ENCODE measurements around the gene TIPRL.

The TIPRL gene

DNA sequence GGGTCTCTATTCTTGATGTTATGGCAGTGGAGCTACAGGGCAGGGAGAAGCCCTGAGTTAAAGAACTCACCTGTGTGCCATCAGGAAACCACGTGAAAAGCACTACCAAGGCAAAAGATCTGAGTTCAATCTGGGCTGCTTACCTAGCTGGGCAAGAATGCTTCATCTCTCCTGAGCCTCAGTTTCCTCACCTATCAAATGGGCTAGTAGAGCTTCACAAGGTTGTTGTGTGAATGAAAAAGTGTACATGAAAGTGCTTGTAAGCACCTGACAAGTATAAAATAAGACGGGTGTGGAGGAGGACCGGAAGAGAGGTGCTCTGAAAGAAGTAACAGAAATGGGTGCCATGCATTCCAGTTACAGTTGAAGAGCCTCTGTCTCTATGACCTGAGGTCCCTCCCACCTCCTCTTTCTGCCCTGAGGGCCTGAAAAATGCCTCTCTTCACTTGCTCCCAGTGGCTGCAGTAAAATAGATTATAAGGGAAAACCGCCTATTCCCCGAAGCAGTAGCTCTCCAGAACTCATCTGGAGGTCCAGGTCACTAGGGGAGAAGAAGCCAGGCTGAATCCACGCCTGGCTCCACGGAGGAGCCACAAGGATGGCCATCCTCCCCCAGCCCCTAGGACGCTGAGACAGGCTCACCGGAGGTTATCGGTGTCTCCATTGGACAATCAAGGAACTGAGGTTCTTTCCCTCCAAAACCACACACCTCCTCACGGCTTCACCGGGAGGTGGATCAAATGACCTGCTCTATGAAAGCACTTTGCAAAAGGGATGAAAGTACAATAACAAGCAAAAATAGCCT, 43.4 kb upstream of the TIPRL start:
- H3K4me2 ChIP-seq (ENCODE audit: low read length): peak overlapping the region; percentile 90
- no peaks in the 10 kb centered on the region for H3K79me2 ChIP-seq (ENCODE audit: low read length)
- TF ChIP-seq EZH2phosphoT487 (IDR thresholded peaks at IDR 0.05; ENCODE audit: low read depth): no peak
- TF ChIP-seq, protein P1, sequence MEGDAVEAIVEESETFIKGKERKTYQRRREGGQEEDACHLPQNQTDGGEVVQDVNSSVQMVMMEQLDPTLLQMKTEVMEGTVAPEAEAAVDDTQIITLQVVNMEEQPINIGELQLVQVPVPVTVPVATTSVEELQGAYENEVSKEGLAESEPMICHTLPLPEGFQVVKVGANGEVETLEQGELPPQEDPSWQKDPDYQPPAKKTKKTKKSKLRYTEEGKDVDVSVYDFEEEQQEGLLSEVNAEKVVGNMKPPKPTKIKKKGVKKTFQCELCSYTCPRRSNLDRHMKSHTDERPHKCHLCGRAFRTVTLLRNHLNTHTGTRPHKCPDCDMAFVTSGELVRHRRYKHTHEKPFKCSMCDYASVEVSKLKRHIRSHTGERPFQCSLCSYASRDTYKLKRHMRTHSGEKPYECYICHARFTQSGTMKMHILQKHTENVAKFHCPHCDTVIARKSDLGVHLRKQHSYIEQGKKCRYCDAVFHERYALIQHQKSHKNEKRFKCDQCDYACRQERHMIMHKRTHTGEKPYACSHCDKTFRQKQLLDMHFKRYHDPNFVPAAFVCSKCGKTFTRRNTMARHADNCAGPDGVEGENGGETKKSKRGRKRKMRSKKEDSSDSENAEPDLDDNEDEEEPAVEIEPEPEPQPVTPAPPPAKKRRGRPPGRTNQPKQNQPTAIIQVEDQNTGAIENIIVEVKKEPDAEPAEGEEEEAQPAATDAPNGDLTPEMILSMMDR (IDR thresholded peaks at IDR 0.05; ENCODE audit: low read depth, low read length): no peak
- H3K4me1 ChIP-seq (ENCODE audit: low read length): peaks cover 35% of the 10 kb centered on the region
- H4K20me1 ChIP-seq (ENCODE audit: insufficient read depth, low read length): no peaks in the 10 kb centered on the region
- no peak overlapping the region for H3K27ac ChIP-seq (ENCODE audit: low read length)
- H3K9me3 ChIP-seq (ENCODE audit: insufficient read depth, low read length): no peaks in the 10 kb centered on the region
- peak overlapping the region; percentile 76 for H3K9ac ChIP-seq (ENCODE audit: low read length)
- peak overlapping the region; percentile 96 for H3K4me3 ChIP-seq (ENCODE audit: low read length)
- peaks cover 29% of the 10 kb centered on the region for H3K27me3 ChIP-seq (ENCODE audit: low read depth, low read length)
- peak overlapping the region; percentile 87 for H2AFZ ChIP-seq (ENCODE audit: low read depth, low read length)
- no peaks in the 10 kb centered on the region for H3K36me3 ChIP-seq (replicated peaks; ENCODE audit: low read depth, low read length)

DNA sequence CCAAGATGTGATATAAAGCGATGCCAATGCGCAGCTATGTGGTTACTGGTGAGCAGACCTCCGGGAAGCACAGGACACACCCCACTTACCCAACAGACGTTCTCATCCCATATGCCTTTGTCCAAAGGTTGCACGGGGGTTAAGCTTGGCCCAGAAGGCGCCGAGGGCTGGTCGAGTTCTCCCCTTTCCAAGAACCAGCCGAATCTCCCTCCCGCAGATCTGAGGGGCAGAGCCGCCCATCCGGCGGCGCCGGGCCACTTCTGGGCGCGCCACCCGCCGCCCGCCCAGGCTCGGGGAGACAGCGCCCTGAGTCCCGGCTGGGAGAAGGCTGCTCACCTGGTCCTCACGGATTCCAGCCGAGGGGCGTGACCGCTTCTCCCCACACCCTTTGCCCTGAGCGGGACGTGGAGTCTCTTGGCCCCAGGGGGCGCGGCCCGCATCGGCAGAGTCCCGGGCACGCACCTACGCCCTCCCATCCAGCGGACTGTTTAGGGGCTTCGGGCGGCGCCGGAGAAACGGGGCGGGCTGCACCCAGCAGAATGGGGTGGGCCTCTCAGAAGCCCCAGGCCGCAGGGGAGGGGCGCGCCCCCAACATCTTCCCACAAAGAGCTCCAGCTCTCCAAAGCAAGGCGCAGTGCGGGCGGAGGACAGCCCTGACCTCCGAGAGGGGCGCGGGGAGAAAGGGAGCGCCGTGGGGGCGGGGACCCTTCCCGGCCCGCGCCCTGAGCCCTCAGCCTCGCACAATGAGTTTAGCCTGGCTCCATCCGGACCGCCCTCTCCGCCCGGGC, 42.6 kb upstream of the TIPRL start:
- peak overlapping the region; percentile 90 for H3K4me2 ChIP-seq (ENCODE audit: low read length)
- H4K20me1 ChIP-seq (ENCODE audit: insufficient read depth, low read length): no peaks in the 10 kb centered on the region
- H3K9ac ChIP-seq (ENCODE audit: low read length): peak overlapping the region; percentile 76
- H3K4me1 ChIP-seq (ENCODE audit: low read length): peaks cover 35% of the 10 kb centered on the region
- TF ChIP-seq EZH2phosphoT487 (IDR thresholded peaks at IDR 0.05; ENCODE audit: low read depth): no peak
- TF ChIP-seq, protein P1 (IDR thresholded peaks at IDR 0.05; ENCODE audit: low read depth, low read length): peak; percentile 5; the same call in 1 of the 2 replicates
- H3K36me3 ChIP-seq (replicated peaks; ENCODE audit: low read depth, low read length): no peaks in the 10 kb centered on the region
- H3K4me3 ChIP-seq (ENCODE audit: low read length): peak overlapping the region; percentile 96
- no peaks in the 10 kb centered on the region for H3K9me3 ChIP-seq (ENCODE audit: insufficient read depth, low read length)
- H2AFZ ChIP-seq (ENCODE audit: low read depth, low read length): peak overlapping the region; percentile 87
- no peaks in the 10 kb centered on the region for H3K79me2 ChIP-seq (ENCODE audit: low read length)
- H3K27me3 ChIP-seq (ENCODE audit: low read depth, low read length): peaks cover 29% of the 10 kb centered on the region
- H3K27ac ChIP-seq (ENCODE audit: low read length): no peak overlapping the region

DNA sequence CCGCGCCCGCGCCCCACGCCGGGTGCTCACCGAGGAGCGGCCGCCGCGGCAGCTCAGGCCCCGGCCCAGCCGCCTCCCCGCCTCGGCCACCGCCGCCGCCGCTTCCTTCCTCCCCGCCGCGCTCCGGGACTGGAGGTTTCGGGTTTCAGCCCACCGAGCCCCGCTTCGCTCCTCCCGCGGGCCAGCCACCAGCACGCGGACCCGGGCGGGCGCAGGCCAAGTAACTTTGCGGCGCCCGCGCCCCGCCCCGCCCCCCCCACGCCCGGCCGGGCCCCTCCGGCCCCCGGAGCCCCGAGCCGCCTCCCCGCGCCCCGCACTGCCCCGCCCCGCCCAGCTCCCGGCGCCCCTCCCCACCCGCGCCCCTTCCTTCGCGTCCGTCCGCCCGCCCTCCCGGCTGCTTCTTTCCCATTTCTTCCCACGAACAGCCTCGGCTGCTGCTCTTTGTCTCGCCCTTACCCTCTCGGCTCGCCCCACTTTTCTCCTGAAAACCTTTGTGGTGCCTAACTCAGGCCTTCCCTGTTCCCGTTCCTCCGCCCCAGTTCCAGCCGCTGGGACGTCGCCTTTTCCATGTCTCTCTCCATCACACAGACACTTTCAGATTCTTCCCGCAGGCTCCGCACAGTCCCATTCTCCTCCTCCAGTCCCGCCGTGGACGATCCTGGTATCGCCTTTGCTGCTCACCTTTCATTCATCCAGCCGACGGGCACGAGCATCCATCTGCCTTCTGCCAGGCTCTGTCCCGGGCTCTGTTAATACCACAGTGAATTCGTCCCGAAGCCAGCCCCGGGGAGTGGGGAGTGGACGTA, 41.9 kb upstream of the TIPRL start, which contains the start of gene GPR161:
GPR161 (minus strand) TSS at position 222 of the 806 bp plus-strand sequence. CDS start 32,080 bp downstream, outside the sequence.
- no peak within 1 kb of the TSS for H3K27ac ChIP-seq (ENCODE audit: low read length)

More for the DNA sequence above, 41.9 kb upstream of the TIPRL start, which contains the start of gene GPR161:
- Histone ChIP-seq H3K4me3 (ENCODE audit: low read length) (peak within 1 kb of the TSS; percentile 96), H3K4me1 (ENCODE audit: low read length) (peaks cover 35% of the 10 kb centered on the region), H2AFZ (ENCODE audit: low read depth, low read length) (peak within 1 kb of the TSS; percentile 100), H3K27me3 (ENCODE audit: low read depth, low read length) (peaks cover 29% of the 10 kb centered on the region), H4K20me1 (ENCODE audit: insufficient read depth, low read length) (no peaks in the 10 kb centered on the region), H3K79me2 (ENCODE audit: low read length) (no peaks in the 10 kb centered on the region), H3K36me3 (replicated peaks; ENCODE audit: low read depth, low read length) (no peaks in the 10 kb centered on the region), H3K9me3 (ENCODE audit: insufficient read depth, low read length) (no peaks in the 10 kb centered on the region), H3K9ac (ENCODE audit: low read length) (peak within 1 kb of the TSS; percentile 76), H3K4me2 (ENCODE audit: low read length) (peak within 1 kb of the TSS; percentile 100)
- TF ChIP-seq EZH2phosphoT487 (IDR thresholded peaks at IDR 0.05; ENCODE audit: low read depth): no peak
- TF ChIP-seq, protein P1 (IDR thresholded peaks at IDR 0.05; ENCODE audit: low read depth, low read length): no peak
